Measurements from ENCODE around the gene NEK9.

DNA sequence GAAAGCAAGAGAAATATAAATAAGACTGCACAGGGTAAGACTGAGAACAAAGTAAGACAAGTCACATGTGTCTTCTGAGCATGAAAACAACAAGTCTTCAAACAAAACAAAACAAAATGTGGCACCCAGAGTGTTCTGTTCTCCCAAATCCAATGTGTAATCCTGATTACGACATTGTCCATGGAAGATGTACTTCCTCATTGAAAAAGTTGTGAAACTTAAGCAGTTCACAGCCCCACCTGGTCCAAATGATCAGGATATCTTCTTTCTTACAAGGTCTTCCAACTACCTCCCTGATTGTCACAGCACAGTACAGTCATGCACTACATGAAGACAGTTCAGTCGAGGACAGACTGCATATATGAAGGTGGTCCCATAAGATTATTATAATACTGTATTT lies 23.3 kb upstream of the NEK9 start:
- TF ChIP-seq SUZ12 (IDR thresholded peaks at IDR 0.05; ENCODE audit: unreplicated experiment) (no peak), GATAD2B (conservative IDR thresholded peaks at IDR 0.05; ENCODE audit: low read depth) (no peak), TAF1 (IDR thresholded peaks at IDR 0.05; ENCODE audit: borderline replicate concordance, low read depth, low read length) (no peak), FOXK2 (IDR thresholded peaks at IDR 0.05) (no peak), POLR2A (IDR thresholded peaks at IDR 0.05; ENCODE audit: low read depth, low read length) (no peak), CBFB (IDR thresholded peaks at IDR 0.05; ENCODE audit: low read depth) (no peak), ZBED1 (IDR thresholded peaks at IDR 0.05; ENCODE audit: borderline replicate concordance) (no peak), NFXL1 (IDR thresholded peaks at IDR 0.05; ENCODE audit: borderline replicate concordance) (no peak), POLR2AphosphoS5 (IDR thresholded peaks at IDR 0.05; ENCODE audit: low read length) (no peak), CHD4 (IDR thresholded peaks at IDR 0.05) (no peak), MXI1 (IDR thresholded peaks at IDR 0.05; ENCODE audit: low read depth, low read length) (no peak)
- TF ChIP-seq, protein P1, sequence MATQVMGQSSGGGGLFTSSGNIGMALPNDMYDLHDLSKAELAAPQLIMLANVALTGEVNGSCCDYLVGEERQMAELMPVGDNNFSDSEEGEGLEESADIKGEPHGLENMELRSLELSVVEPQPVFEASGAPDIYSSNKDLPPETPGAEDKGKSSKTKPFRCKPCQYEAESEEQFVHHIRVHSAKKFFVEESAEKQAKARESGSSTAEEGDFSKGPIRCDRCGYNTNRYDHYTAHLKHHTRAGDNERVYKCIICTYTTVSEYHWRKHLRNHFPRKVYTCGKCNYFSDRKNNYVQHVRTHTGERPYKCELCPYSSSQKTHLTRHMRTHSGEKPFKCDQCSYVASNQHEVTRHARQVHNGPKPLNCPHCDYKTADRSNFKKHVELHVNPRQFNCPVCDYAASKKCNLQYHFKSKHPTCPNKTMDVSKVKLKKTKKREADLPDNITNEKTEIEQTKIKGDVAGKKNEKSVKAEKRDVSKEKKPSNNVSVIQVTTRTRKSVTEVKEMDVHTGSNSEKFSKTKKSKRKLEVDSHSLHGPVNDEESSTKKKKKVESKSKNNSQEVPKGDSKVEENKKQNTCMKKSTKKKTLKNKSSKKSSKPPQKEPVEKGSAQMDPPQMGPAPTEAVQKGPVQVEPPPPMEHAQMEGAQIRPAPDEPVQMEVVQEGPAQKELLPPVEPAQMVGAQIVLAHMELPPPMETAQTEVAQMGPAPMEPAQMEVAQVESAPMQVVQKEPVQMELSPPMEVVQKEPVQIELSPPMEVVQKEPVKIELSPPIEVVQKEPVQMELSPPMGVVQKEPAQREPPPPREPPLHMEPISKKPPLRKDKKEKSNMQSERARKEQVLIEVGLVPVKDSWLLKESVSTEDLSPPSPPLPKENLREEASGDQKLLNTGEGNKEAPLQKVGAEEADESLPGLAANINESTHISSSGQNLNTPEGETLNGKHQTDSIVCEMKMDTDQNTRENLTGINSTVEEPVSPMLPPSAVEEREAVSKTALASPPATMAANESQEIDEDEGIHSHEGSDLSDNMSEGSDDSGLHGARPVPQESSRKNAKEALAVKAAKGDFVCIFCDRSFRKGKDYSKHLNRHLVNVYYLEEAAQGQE (IDR thresholded peaks at IDR 0.05; ENCODE audit: low read depth, low read length): no peak
- TF ChIP-seq, protein P2, sequence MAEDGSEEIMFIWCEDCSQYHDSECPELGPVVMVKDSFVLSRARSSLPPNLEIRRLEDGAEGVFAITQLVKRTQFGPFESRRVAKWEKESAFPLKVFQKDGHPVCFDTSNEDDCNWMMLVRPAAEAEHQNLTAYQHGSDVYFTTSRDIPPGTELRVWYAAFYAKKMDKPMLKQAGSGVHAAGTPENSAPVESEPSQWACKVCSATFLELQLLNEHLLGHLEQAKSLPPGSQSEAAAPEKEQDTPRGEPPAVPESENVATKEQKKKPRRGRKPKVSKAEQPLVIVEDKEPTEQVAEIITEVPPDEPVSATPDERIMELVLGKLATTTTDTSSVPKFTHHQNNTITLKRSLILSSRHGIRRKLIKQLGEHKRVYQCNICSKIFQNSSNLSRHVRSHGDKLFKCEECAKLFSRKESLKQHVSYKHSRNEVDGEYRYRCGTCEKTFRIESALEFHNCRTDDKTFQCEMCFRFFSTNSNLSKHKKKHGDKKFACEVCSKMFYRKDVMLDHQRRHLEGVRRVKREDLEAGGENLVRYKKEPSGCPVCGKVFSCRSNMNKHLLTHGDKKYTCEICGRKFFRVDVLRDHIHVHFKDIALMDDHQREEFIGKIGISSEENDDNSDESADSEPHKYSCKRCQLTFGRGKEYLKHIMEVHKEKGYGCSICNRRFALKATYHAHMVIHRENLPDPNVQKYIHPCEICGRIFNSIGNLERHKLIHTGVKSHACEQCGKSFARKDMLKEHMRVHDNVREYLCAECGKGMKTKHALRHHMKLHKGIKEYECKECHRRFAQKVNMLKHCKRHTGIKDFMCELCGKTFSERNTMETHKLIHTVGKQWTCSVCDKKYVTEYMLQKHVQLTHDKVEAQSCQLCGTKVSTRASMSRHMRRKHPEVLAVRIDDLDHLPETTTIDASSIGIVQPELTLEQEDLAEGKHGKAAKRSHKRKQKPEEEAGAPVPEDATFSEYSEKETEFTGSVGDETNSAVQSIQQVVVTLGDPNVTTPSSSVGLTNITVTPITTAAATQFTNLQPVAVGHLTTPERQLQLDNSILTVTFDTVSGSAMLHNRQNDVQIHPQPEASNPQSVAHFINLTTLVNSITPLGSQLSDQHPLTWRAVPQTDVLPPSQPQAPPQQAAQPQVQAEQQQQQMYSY (CRISPR knock-in tag; IDR thresholded peaks at IDR 0.05): no peak
- TF ChIP-seq, protein P3, sequence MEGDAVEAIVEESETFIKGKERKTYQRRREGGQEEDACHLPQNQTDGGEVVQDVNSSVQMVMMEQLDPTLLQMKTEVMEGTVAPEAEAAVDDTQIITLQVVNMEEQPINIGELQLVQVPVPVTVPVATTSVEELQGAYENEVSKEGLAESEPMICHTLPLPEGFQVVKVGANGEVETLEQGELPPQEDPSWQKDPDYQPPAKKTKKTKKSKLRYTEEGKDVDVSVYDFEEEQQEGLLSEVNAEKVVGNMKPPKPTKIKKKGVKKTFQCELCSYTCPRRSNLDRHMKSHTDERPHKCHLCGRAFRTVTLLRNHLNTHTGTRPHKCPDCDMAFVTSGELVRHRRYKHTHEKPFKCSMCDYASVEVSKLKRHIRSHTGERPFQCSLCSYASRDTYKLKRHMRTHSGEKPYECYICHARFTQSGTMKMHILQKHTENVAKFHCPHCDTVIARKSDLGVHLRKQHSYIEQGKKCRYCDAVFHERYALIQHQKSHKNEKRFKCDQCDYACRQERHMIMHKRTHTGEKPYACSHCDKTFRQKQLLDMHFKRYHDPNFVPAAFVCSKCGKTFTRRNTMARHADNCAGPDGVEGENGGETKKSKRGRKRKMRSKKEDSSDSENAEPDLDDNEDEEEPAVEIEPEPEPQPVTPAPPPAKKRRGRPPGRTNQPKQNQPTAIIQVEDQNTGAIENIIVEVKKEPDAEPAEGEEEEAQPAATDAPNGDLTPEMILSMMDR (IDR thresholded peaks at IDR 0.05 in 2 of 3, conservative IDR thresholded peaks at IDR 0.05 in 1 of 3; ENCODE audit: control insufficient read depth in 2 of 3, extremely low read depth in 1 of 3, insufficient read depth in 1 of 3, low read depth in 3 of 3, low read length in 3 of 3): no peak
